Measurements from ENCODE around the gene UCP3. TPM values are rescaled to one million over a fixed set of nuclear protein-coding genes. Genes with fewer than 3 reads are reported as not detected.

Gene UCP3
- total and polyA plus RNA-seq, 2 of the 8 experiments (the other 6 are each of a cell fraction or from before 2014, with no cell fraction given), result 0.85 to 1.3 TPM

- no peak for TF ChIP-seq CTCF (IDR thresholded peaks at IDR 0.05; ENCODE audit: control extremely low read depth in 1 of 3, insufficient read depth in 1 of 3, low read depth in 1 of 3, low read length in 3 of 3)
Observed at GRCh38 chr11:73990730-73991129, 18.2 kb downstream of the UCP3 start (continued).

Measured in H1 (cell line).